ENCODE results near the gene FNDC10.

FNDC10 gene

DNA sequence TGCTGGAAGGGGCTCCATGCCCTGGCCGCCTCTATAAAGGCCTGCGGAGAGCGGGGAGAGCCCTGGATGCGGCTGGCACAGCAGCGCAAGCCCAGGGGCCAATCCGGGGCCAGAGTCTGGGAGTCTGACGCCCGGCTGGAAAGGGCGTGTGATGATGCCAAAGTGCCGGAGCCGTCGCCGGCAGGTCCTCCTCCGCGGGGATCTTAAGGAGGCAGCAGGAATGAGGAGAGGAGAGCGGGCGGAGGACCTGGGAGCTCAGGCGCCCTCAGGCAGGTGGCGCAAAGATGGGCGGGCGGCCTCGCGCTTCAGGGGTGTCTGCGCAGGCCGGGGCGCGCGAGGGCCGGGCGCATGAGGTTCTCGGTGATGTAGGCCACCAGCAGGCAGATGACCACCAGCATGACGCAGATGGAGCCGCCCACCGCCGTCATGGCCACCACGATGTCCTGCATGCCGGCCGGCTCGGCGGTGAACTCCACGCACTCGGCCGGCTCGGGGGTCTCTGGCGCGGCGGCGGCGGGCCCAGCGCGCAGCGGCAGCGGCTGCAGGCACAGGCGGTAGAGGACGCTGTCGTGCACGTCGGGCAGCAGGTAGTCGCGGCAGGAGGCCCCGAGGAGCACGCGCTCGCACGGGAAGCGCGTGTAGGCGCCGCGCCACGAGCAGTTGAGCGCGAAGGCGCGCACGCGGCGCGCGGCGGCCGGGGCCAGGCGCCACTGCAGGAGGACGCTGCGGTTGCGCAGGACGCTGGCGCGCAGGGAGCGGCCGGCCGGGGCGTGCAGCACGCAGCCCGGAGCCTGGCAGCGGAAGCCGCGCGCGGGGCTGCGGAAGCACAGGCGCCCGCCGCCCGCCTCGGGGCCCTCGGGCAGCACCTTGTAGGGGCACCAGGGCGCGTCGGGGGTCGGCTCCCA is 653 bp downstream of the FNDC10 start:
- ATAC-seq, result peak; percentile 9; the same call in 1 of the 3 replicates
- TF ChIP-seq, protein P1, sequence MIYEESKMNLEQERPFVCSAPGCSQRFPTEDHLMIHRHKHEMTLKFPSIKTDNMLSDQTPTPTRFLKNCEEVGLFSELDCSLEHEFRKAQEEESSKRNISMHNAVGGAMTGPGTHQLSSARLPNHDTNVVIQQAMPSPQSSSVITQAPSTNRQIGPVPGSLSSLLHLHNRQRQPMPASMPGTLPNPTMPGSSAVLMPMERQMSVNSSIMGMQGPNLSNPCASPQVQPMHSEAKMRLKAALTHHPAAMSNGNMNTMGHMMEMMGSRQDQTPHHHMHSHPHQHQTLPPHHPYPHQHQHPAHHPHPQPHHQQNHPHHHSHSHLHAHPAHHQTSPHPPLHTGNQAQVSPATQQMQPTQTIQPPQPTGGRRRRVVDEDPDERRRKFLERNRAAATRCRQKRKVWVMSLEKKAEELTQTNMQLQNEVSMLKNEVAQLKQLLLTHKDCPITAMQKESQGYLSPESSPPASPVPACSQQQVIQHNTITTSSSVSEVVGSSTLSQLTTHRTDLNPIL (CRISPR knock-in tag; IDR thresholded peaks at IDR 0.05; ENCODE audit: low read depth), result no peak
- TF ChIP-seq GLIS3 (CRISPR knock-in tag; IDR thresholded peaks at IDR 0.05) (no peak), ZNF70 (CRISPR knock-in tag; IDR thresholded peaks at IDR 0.05) (no peak), TCF4 (CRISPR knock-in tag; IDR thresholded peaks at IDR 0.05; ENCODE audit: borderline replicate concordance) (no peak), TOX (CRISPR knock-in tag; IDR thresholded peaks at IDR 0.05; ENCODE audit: borderline replicate concordance) (no peak), ISL1 (CRISPR knock-in tag; IDR thresholded peaks at IDR 0.05) (no peak), ZNF8 (CRISPR knock-in tag; IDR thresholded peaks at IDR 0.05) (no peak), ZC3H10 (CRISPR knock-in tag; IDR thresholded peaks at IDR 0.05) (no peak), CSDC2 (CRISPR knock-in tag; IDR thresholded peaks at IDR 0.05) (no peak), ZNF565 (CRISPR knock-in tag; conservative IDR thresholded peaks at IDR 0.05; ENCODE audit: low read depth) (no peak)
- TF ChIP-seq, protein P2, sequence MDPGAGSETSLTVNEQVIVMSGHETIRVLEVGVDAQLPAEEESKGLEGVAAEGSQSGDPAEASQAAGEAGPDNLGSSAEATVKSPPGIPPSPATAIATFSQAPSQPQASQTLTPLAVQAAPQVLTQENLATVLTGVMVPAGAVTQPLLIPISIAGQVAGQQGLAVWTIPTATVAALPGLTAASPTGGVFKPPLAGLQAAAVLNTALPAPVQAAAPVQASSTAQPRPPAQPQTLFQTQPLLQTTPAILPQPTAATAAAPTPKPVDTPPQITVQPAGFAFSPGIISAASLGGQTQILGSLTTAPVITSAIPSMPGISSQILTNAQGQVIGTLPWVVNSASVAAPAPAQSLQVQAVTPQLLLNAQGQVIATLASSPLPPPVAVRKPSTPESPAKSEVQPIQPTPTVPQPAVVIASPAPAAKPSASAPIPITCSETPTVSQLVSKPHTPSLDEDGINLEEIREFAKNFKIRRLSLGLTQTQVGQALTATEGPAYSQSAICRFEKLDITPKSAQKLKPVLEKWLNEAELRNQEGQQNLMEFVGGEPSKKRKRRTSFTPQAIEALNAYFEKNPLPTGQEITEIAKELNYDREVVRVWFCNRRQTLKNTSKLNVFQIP (CRISPR knock-in tag; IDR thresholded peaks at IDR 0.05; ENCODE audit: borderline replicate concordance, low read depth), result no peak

DNA sequence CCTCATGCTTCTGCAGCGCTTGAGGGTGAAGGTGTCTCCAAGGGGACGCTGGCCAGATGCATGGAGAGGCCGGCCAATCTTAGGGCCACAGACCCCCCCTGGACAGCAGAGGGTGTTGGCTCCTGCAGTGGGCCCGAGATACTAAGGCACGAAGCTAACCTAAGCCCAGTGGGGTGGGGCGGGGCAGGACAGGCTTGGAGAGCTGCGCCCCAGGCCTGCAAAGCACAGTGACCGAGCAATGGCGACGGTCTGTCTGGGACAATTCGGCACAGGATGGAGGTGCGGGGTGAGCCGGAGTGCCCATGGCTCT is 1.3 kb downstream of the FNDC10 start:
- no peak for ATAC-seq

DNA sequence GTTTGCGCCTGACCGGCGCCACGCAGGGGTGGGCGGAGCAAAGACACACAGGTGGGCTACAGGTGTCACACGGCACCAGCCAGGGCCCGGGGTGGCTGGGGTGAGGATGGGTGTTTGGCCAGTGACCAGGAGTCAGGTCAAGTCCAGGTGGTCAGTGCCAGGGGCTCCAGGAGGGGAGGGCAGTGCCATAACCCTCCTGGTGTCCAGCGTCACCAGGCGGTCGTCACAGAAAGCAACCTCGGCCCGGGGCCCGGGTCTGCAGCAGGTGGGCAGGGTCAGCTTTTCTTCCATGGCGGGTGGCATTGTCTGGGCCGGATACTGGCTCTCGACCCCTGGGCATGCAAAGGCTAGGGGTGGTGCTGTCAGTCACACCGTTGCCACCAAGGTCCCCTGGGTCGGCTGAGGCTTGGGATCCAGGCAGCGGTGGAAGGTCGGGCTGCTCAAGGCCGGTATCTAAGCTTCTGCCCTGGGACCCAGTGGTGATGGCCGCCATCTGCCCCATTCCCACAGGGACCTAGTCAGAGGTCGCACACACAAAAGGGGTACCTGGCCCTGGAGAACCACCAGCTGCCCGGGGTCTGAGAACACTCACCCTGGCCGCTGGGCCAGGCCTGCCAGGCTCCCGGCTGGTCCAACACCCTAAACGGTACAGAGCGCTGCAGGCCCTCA is 1.8 kb downstream of the FNDC10 start:
- TF ChIP-seq ZFP30 (CRISPR knock-in tag; IDR thresholded peaks at IDR 0.05) (no peak), TCF4 (CRISPR knock-in tag; IDR thresholded peaks at IDR 0.05; ENCODE audit: borderline replicate concordance) (no peak)
- ATAC-seq, result no peak

More for the DNA sequence above, 1.3 kb downstream of the FNDC10 start:
- no peak for TF ChIP-seq ZC3H10 (CRISPR knock-in tag; IDR thresholded peaks at IDR 0.05)
- TF ChIP-seq, protein P3, sequence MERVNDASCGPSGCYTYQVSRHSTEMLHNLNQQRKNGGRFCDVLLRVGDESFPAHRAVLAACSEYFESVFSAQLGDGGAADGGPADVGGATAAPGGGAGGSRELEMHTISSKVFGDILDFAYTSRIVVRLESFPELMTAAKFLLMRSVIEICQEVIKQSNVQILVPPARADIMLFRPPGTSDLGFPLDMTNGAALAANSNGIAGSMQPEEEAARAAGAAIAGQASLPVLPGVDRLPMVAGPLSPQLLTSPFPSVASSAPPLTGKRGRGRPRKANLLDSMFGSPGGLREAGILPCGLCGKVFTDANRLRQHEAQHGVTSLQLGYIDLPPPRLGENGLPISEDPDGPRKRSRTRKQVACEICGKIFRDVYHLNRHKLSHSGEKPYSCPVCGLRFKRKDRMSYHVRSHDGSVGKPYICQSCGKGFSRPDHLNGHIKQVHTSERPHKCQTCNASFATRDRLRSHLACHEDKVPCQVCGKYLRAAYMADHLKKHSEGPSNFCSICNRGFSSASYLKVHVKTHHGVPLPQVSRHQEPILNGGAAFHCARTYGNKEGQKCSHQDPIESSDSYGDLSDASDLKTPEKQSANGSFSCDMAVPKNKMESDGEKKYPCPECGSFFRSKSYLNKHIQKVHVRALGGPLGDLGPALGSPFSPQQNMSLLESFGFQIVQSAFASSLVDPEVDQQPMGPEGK (CRISPR knock-in tag; IDR thresholded peaks at IDR 0.05; ENCODE audit: borderline replicate concordance), result no peak
- TF ChIP-seq ZNF565 (CRISPR knock-in tag; conservative IDR thresholded peaks at IDR 0.05; ENCODE audit: low read depth), result no peak
- TF ChIP-seq ZNF8 (CRISPR knock-in tag; IDR thresholded peaks at IDR 0.05), result no peak
- no peak for TF ChIP-seq SNAI2 (CRISPR knock-in tag; IDR thresholded peaks at IDR 0.05)
- TF ChIP-seq TOX (CRISPR knock-in tag; IDR thresholded peaks at IDR 0.05; ENCODE audit: borderline replicate concordance), result no peak
- TF ChIP-seq CSDC2 (CRISPR knock-in tag; IDR thresholded peaks at IDR 0.05), result no peak
- TF ChIP-seq GLIS3 (CRISPR knock-in tag; IDR thresholded peaks at IDR 0.05), result no peak
- TF ChIP-seq OSR1 (CRISPR knock-in tag; IDR thresholded peaks at IDR 0.05), result no peak
- no peak for TF ChIP-seq TCF4 (CRISPR knock-in tag; IDR thresholded peaks at IDR 0.05; ENCODE audit: borderline replicate concordance)
- TF ChIP-seq ISL1 (CRISPR knock-in tag; IDR thresholded peaks at IDR 0.05), result no peak
- TF ChIP-seq, protein P4, sequence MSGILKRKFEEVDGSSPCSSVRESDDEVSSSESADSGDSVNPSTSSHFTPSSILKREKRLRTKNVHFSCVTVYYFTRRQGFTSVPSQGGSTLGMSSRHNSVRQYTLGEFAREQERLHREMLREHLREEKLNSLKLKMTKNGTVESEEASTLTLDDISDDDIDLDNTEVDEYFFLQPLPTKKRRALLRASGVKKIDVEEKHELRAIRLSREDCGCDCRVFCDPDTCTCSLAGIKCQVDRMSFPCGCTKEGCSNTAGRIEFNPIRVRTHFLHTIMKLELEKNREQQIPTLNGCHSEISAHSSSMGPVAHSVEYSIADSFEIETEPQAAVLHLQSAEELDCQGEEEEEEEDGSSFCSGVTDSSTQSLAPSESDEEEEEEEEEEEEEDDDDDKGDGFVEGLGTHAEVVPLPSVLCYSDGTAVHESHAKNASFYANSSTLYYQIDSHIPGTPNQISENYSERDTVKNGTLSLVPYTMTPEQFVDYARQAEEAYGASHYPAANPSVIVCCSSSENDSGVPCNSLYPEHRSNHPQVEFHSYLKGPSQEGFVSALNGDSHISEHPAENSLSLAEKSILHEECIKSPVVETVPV (CRISPR knock-in tag; IDR thresholded peaks at IDR 0.05), result no peak
- TF ChIP-seq, protein P2 (CRISPR knock-in tag; IDR thresholded peaks at IDR 0.05; ENCODE audit: borderline replicate concordance, low read depth), result no peak
- TF ChIP-seq RARB (CRISPR knock-in tag; IDR thresholded peaks at IDR 0.05), result no peak
- no peak for TF ChIP-seq PPARA (CRISPR knock-in tag; IDR thresholded peaks at IDR 0.05; ENCODE audit: borderline replicate concordance)
- no peak for TF ChIP-seq ESRRG (CRISPR knock-in tag; IDR thresholded peaks at IDR 0.05)
- no peak for TF ChIP-seq ZFP30 (CRISPR knock-in tag; IDR thresholded peaks at IDR 0.05)
